Kidney (tissue), 14 donors: ENCODE data around the gene RASAL2. TPM values are rescaled to one million over a fixed set of nuclear protein-coding genes. Genes with fewer than 3 reads are reported as not detected.

ENCODE experiments used
- DNase-seq, 5 donors: peaks; one replicate each; pipeline ENCODE4 v3.0.0-alpha.2; 2013 to 2020
- FAIRE-seq: peaks from 2 replicates; lab custom pipeline; 2012; peaks lifted over from hg19 to GRCh38; lab: Jason Lieb, UNC
- H3K27ac ChIP-seq, 2 donors: one replicate each; pipeline ENCODE4 v1.7.0; 2013; ENCODE audit warnings: low read depth in 2 of 2, low read length in 2 of 2, inconsistent platforms in 1 of 2
- H3K27me3 ChIP-seq: one replicate; pipeline ENCODE4 v1.7.1; 2013; ENCODE audit warnings: low read length, inconsistent platforms; ENCODE audit not compliant: control insufficient read depth, insufficient read depth
- H3K36me3 ChIP-seq, 3 donors: one replicate each; pipeline versions ENCODE4 v1.7.0 to v1.7.1; 2013; ENCODE audit warnings: low read length in 3 of 3, control low read depth in 1 of 3, inconsistent platforms in 1 of 3; ENCODE audit not compliant: insufficient read depth in 3 of 3, control insufficient read depth in 2 of 3
- H3K4me1 ChIP-seq, 3 donors: one replicate each; pipeline versions ENCODE4 v1.7.0 to v1.7.1; 2013; ENCODE audit warnings: low read length in 3 of 3, inconsistent platforms in 1 of 3, low read depth in 1 of 3; ENCODE audit not compliant: control insufficient read depth in 2 of 3, insufficient read depth in 2 of 3
- H3K4me3 ChIP-seq, 3 donors: one replicate each; pipeline versions ENCODE4 v1.7.0 to v1.8.1; 2013; ENCODE audit warnings: low read length in 3 of 3, control low read depth in 1 of 3, inconsistent platforms in 1 of 3
- H3K9ac ChIP-seq, 3 donors: one replicate each; pipeline versions ENCODE4 v1.7.0 to v1.7.1; 2013; ENCODE audit warnings: low read length in 3 of 3, control low read depth in 1 of 3, inconsistent platforms in 1 of 3
- H3K9me3 ChIP-seq, 3 donors: one replicate each; pipeline versions ENCODE4 v1.7.0 to v1.7.1; 2013; ENCODE audit warnings: low read length in 3 of 3, control low read depth in 1 of 3, inconsistent platforms in 1 of 3; ENCODE audit not compliant: control insufficient read depth in 2 of 3, insufficient read depth in 1 of 3
- intact Hi-C: fragments of 100-400 bp; cut with DNase I; formaldehyde crosslinking; loops from one replicate; pipeline ENCODE4 v1.11.1; 2022
- polyA plus RNA-seq: library from polyadenylated mRNA; stranded (reverse); fragments of 350-450 nt; fragmentation: Illumina TruSeq; extraction: RNeasy Lipid Tissue Mini Kit (QIAGEN cat#74804); gene quantifications from one replicate; pipeline ENCODE4 v1.2.3, GENCODE V29; 2014; ENCODE audit warnings: low read depth, low replicate concordance; ENCODE audit not compliant: insufficient read depth
- total RNA-seq: library from RNA; stranded (reverse); fragmentation: NEBNext Ultra II Directional; extraction: Animal tissue kit (Norgen Biotek cat#: 25700); gene quantifications from one replicate; pipeline ENCODE4 v1.2.1, GENCODE V29; 2021
- TF ChIP-seq, protein P1 (sequence below): IDR thresholded peaks from 3 replicates; pipeline ENCODE4 v1.5.1; 2012; ENCODE audit warnings: mild to moderate bottlenecking, moderate library complexity, borderline replicate concordance; ENCODE audit not compliant: insufficient read depth; ENCODE audit errors: extremely low read depth
- donor health status: control.
- donor health status: control.
- donor health status: control.
- donor health status: control.
- donor health status: control.
- donor health status: DM: yes; HTN: yes; CAD: no.
- donor health status: Normal renal cell carcinoma (clear cell type).

Gene RASAL2
- total and polyA plus RNA-seq, 2 donors from 2014 or later: 2.2 to 26.5 TPM

DNA sequence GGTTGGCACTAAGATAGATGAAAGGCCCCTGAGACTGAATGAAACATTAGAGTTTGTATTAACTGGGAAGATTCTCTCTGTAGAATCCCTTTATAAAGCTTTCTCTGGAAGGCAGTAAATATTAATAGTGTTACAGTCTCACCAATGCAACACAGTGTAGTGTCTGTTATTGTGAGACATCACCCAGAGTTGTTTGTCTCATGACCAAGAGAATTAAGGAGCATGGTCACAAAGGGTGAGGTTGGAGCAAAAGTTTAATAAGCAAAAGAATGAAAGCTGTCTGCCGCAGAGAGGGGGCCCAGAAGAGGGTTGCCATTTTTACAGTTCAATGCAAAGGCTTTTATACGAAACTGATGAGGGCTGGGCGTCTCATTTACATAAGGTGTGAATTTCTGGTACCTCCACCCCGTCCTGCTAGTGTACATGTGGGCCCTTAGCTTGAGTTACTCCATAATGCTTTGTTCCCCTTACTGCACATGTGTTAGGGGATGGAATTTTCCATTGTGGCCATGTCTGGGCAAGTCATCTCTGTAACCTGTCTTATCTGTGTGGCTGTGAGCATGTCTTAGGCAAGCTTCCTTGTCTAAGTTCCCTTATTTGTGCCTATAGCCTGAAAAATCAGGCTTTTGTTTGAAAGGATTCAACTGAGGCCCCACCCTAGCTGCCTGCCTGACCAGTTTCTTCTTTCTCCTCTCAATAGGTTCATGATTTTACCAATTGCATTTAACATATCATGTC lies 184.1 kb downstream of the RASAL2 start:
- DNase-seq: no peak
- no peak for FAIRE-seq
- Histone ChIP-seq H3K4me3 (no peak overlapping the region), H3K27me3 (no peaks in the 10 kb centered on the region), H3K4me1 (peaks cover 0 to 7% (median 0%) of the 10 kb centered on the region in 3 donors), H3K27ac (no peak overlapping the region), H3K36me3 (no peaks in the 10 kb centered on the region), H3K9ac (no peak overlapping the region), H3K9me3 (peaks cover 0 to 8% (median 0%) of the 10 kb centered on the region in 3 donors)
- intact Hi-C loops: no loop called here
- TF ChIP-seq, protein P1, sequence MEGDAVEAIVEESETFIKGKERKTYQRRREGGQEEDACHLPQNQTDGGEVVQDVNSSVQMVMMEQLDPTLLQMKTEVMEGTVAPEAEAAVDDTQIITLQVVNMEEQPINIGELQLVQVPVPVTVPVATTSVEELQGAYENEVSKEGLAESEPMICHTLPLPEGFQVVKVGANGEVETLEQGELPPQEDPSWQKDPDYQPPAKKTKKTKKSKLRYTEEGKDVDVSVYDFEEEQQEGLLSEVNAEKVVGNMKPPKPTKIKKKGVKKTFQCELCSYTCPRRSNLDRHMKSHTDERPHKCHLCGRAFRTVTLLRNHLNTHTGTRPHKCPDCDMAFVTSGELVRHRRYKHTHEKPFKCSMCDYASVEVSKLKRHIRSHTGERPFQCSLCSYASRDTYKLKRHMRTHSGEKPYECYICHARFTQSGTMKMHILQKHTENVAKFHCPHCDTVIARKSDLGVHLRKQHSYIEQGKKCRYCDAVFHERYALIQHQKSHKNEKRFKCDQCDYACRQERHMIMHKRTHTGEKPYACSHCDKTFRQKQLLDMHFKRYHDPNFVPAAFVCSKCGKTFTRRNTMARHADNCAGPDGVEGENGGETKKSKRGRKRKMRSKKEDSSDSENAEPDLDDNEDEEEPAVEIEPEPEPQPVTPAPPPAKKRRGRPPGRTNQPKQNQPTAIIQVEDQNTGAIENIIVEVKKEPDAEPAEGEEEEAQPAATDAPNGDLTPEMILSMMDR: no peak

DNA sequence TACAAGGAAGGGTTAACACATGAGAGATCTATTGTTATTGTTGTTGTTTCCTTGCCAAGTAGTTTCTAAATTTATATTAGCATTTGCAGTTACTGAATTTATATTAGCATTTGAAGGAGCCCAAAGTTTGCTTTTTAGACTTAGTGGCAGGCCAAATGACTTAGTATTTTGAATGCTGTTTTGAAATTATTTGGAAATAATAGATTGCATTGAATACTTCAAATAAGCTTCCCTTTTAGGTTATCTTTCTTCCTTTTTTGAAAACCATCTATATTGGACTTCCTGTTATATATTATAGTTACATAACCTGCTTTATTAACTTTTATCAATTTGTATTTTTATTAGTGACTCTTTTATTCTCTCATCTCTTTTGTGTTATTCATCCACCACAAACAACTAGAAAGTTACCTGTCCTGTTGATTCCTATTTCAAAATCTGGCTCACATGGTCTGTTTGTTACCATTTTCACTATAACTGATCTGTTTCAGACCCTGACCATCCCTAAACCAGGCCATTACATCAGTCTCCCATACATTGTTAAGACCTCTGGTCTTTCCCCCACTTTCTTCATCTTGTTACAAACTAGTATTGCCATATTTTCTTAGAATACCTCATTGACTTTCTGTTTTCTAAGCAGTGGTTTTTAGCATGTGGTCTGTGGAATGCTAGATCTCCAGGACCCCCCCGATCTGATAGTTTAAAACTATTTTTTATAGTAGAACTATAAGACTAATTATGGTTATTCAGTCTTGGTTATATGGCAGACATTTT lies 185.2 kb downstream of the RASAL2 start:
- Histone ChIP-seq H3K9ac (no peak overlapping the region), H3K9me3 (peaks cover 0 to 8% (median 0%) of the 10 kb centered on the region in 3 donors), H3K27ac (no peak overlapping the region), H3K4me3 (no peak overlapping the region), H3K36me3 (peaks cover 0 to 2% (median 0%) of the 10 kb centered on the region in 3 donors), H3K4me1 (peaks cover 0 to 7% (median under 1%) of the 10 kb centered on the region in 3 donors), H3K27me3 (no peaks in the 10 kb centered on the region)
- TF ChIP-seq, protein P1: no peak
- intact Hi-C loops: no loop called here
- no peak for DNase-seq
- no peak for FAIRE-seq

DNA sequence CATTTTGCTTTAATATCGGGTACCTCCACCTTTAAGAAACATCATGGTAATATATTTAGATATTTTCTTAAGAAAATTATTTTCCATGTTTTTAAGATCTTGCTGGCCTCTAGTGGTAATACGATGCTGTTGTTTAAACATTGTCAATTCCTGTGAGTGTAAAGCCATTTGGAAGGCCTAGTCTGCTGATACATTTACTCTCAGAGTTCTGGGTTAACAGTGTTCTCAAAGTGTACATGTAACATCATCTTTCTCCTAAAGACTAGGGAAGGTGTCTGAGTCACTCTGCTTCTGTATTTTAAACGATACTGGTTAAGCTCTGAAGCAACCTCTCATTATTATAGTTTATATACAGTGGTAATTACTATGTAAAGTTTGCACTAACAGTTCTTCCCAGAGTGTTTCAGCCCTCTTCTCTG lies 189.1 kb downstream of the RASAL2 start:
- H3K4me3 ChIP-seq: no peak overlapping the region
- peaks cover 0 to 4% (median 0%) of the 10 kb centered on the region in 3 donors for H3K9me3 ChIP-seq
- no peak overlapping the region for H3K9ac ChIP-seq
- H3K27ac ChIP-seq: no peak overlapping the region
- intact Hi-C loops: loop anchor here (10.0 kb wide), 1 partner anchor 248 kb away; no protein-coding TSS in a partner anchor
- peak; percentile 37 for FAIRE-seq
- H3K4me1 ChIP-seq: peaks cover 0 to 7% (median 2%) of the 10 kb centered on the region in 3 donors
- TF ChIP-seq, protein P1: peak; percentile 36
- DNase-seq: peak in 1 of 5 donors; percentile 45
- peaks cover 0 to 3% (median 0%) of the 10 kb centered on the region in 3 donors for H3K36me3 ChIP-seq
- H3K27me3 ChIP-seq: no peaks in the 10 kb centered on the region
